K562 (cell line): ENCODE data around the gene CEP128. TPM values are rescaled to one million over a fixed set of nuclear protein-coding genes. Genes with fewer than 3 reads are reported as not detected.

Experiments used
- ATAC-seq: fragments of 200-7000 bp; cut with Tn5 transposase; 3 replicates; pipeline ENCODE4 v1.9.1; 2020; ENCODE audit warnings: moderate library complexity
- BruUV-seq: library from RNA; stranded (reverse); fragments of 400-500 nt; replicated peaks from 2 replicates; lab custom pipeline; 2021; lab: Mats Ljungman, UMichigan
- CTCF ChIA-PET: fragments of 300-600 bp; formaldehyde crosslinking; extraction: SDS; loops from one replicate; lab custom pipeline; 2021; ENCODE audit warnings: low intra/inter-chr PET ratio; lab: Yijun Ruan, JAX
- POLR2A ChIA-PET: fragments of 300-600, 350-650 bp; sonication (Branson Sonifier 250); formaldehyde crosslinking; extraction: SDS; loops from one replicate; lab custom pipeline; 2021; ENCODE audit warnings: antibody characterized with exemption, inconsistent platforms; lab: Yijun Ruan, JAX
- DNase-seq, 4 experiments: peaks; one replicate each; pipeline versions ENCODE4 v3.0.0 to v3.0.0-alpha.2; 2011 to 2018; ENCODE audit warnings: low spot score in 3 of 4, mixed read lengths in 3 of 4; ENCODE audit errors: extremely low read depth in 1 of 4
- FAIRE-seq: peaks from 2 replicates; lab custom pipeline; 2011; peaks lifted over from hg19 to GRCh38; lab: Jason Lieb, UNC
- H2AFZ ChIP-seq: 2 replicates; pipeline ENCODE4 v1.6.0; 2011; ENCODE audit warnings: low read depth, low read length, control low read depth, inconsistent platforms
- H3K27ac ChIP-seq: fragments of 200-600 bp; 3 replicates; pipeline ENCODE4 v1.8.0; 2011; ENCODE audit warnings: low read depth, mild to moderate bottlenecking, control low read depth, inconsistent platforms, low read length, moderate library complexity, mixed read lengths; ENCODE audit errors: extremely low read depth
- H3K27me3 ChIP-seq, 2 experiments: fragments of 300-600 bp in 1 of 2; 2 replicates in 1 of 2; 3 replicates in 1 of 2; pipeline versions ENCODE4 v1.6.0 to v1.8.0; 2011; ENCODE audit warnings: inconsistent platforms in 2 of 2, low read length in 2 of 2, mild to moderate bottlenecking in 1 of 2, mixed read lengths in 1 of 2, moderate library complexity in 1 of 2; ENCODE audit not compliant: control insufficient read depth in 2 of 2, insufficient read depth in 2 of 2
- H3K36me3 ChIP-seq: fragments of 300-600 bp; 3 replicates; pipeline ENCODE4 v1.8.0; 2011; ENCODE audit warnings: mild to moderate bottlenecking, low read length, inconsistent platforms; ENCODE audit not compliant: control insufficient read depth, insufficient read depth
- H3K4me1 ChIP-seq, 2 experiments: fragments of 200-600 bp in 1 of 2; replicated peaks in 1 of 2; 2 replicates in 1 of 2; 3 replicates in 1 of 2; pipeline versions ENCODE4 v1.5.1 to v1.8.0; 2011; ENCODE audit warnings: inconsistent platforms in 2 of 2, low read length in 2 of 2, mild to moderate bottlenecking in 1 of 2, mixed read lengths in 1 of 2, moderate library complexity in 1 of 2; ENCODE audit not compliant: control insufficient read depth in 2 of 2, insufficient read depth in 2 of 2
- H3K4me2 ChIP-seq: 2 replicates; pipeline ENCODE4 v1.6.1; 2011; ENCODE audit warnings: low read length, control low read depth, inconsistent platforms, mixed read lengths; ENCODE audit not compliant: insufficient read depth
- H3K4me3 ChIP-seq: fragments of 200-600 bp; sonication (generic), shearing (Covaris generic); 2 replicates; pipeline ENCODE4 v1.5.1; 2016; ENCODE audit warnings: control low read depth, inconsistent platforms
- H3K79me2 ChIP-seq: fragments of 200-600 bp; 3 replicates; pipeline ENCODE4 v1.8.0; 2011; ENCODE audit warnings: low read length, inconsistent platforms; ENCODE audit not compliant: control insufficient read depth, insufficient read depth
- H3K9ac ChIP-seq, 2 experiments: 2 replicates each; pipeline versions ENCODE4 v1.6.0 to v1.6.1; 2011; ENCODE audit warnings: low read depth in 2 of 2, low read length in 2 of 2, control low read depth in 1 of 2, inconsistent platforms in 1 of 2, mild to moderate bottlenecking in 1 of 2, mixed read lengths in 1 of 2; ENCODE audit not compliant: insufficient read depth in 1 of 2
- H3K9me1 ChIP-seq: one replicate; pipeline ENCODE4 v1.6.0; 2011; ENCODE audit warnings: inconsistent platforms, mild to moderate bottlenecking, low read length, moderate library complexity; ENCODE audit not compliant: control insufficient read depth, insufficient read depth
- H3K9me3 ChIP-seq: replicated peaks from 2 replicates; pipeline ENCODE4 v1.5.1; 2011; ENCODE audit warnings: low read depth, low read length, inconsistent platforms; ENCODE audit not compliant: control insufficient read depth, insufficient read depth
- H4K20me1 ChIP-seq: replicated peaks from 2 replicates; pipeline ENCODE4 v1.6.1; 2011; ENCODE audit warnings: low read length, inconsistent platforms, mixed read lengths; ENCODE audit not compliant: control insufficient read depth, insufficient read depth
- CCNT2 ChIP-seq: IDR thresholded peaks from 2 replicates; pipeline ENCODE4 v1.6.1; 2011; ENCODE audit warnings: borderline replicate concordance, low read depth, mild to moderate bottlenecking, moderate library complexity, mixed read lengths, low read length; ENCODE audit not compliant: insufficient read length; ENCODE audit errors: extremely low read depth
- DPF2 ChIP-seq: fragments of 450-650 bp; IDR thresholded peaks from 2 replicates; pipeline ENCODE4 v1.6.1; 2016
- ELF1 ChIP-seq: fragments of 200-800 bp; sonication (Bioruptor generic); IDR thresholded peaks from 2 replicates; pipeline ENCODE4 v1.6.1; 2016; ENCODE audit warnings: missing genetic modification characterization, missing compliant biosample characterization
- ESRRA ChIP-seq: fragments of 450-650 bp; IDR thresholded peaks from 2 replicates; pipeline ENCODE4 v1.6.1; 2014; ENCODE audit warnings: low read depth, mild to moderate bottlenecking, moderate library complexity, borderline replicate concordance
- ETV6 ChIP-seq, 3 experiments: fragments of 150-350 bp in 1 of 3; sonication (generic) in 1 of 3; formaldehyde crosslinking in 1 of 3; IDR thresholded peaks; 2 replicates each; pipeline versions ENCODE4 v1.6.1 to v1.8.0; 2014 to 2022; ENCODE audit warnings: borderline replicate concordance in 2 of 3, low read depth in 2 of 3, antibody characterized with exemption in 1 of 3, low read length in 1 of 3, mild to moderate bottlenecking in 1 of 3, missing genetic modification reagents in 1 of 3
- MAFF ChIP-seq: IDR thresholded peaks from 2 replicates; pipeline ENCODE4 v1.6.1; 2012; ENCODE audit warnings: low read length, improper control_type of control experiment
- NFATC3 ChIP-seq: fragments of 450-650 bp; IDR thresholded peaks from 2 replicates; pipeline ENCODE4 v1.6.1; 2017; ENCODE audit warnings: mild to moderate bottlenecking
- NR2C1 ChIP-seq, 2 experiments: fragments of 450-650 bp; IDR thresholded peaks; 2 replicates each; pipeline ENCODE4 v1.6.1; 2017; ENCODE audit warnings: mild to moderate bottlenecking in 2 of 2, antibody characterized with exemption in 1 of 2, inconsistent platforms in 1 of 2, missing compliant biosample characterization in 1 of 2, missing genetic modification characterization in 1 of 2
- PTTG1 ChIP-seq: fragments of 450-650 bp; IDR thresholded peaks from 2 replicates; pipeline ENCODE4 v1.6.1; 2016; ENCODE audit warnings: low read depth, mild to moderate bottlenecking, missing genetic modification characterization, missing compliant biosample characterization
- SMAD4 ChIP-seq: fragments of 250-450 bp; sonication (Bioruptor Pico); conservative IDR thresholded peaks from 2 replicates; pipeline ENCODE4 v1.8.0; 2021; ENCODE audit warnings: inconsistent platforms, mild to moderate bottlenecking, moderate library complexity
- SUPT5H ChIP-seq: fragments of 450-650 bp; IDR thresholded peaks from 2 replicates; pipeline ENCODE4 v1.6.1; 2016
- TBL1XR1 ChIP-seq, 2 experiments: IDR thresholded peaks; 2 replicates each; pipeline ENCODE4 v1.6.1; 2012; ENCODE audit warnings: improper control_type of control experiment in 2 of 2, low read length in 2 of 2, mild to moderate bottlenecking in 1 of 2
- TFAM ChIP-seq: fragments of 250-450 bp; sonication (Bioruptor Pico); conservative IDR thresholded peaks from 2 replicates; pipeline ENCODE4 v1.5.0; 2021; ENCODE audit warnings: mild to moderate bottlenecking, moderate library complexity
- THRA ChIP-seq: fragments of 450-650 bp; IDR thresholded peaks from 2 replicates; pipeline ENCODE4 v1.6.1; 2017; ENCODE audit warnings: mild to moderate bottlenecking, moderate library complexity
- WGBS: fragments of 100-300 bp; shearing (Covaris generic); methylation state at CpG from one replicate; pipeline ENCODE4 v1.1.6; 2016; ENCODE audit warnings: low coverage, mixed read lengths; ENCODE audit not compliant: insufficient coverage; ENCODE audit errors: missing lambda C conversion rate; 5-methylcytosine and 5-hydroxymethylcytosine counted together
- in situ Hi-C: fragments of 300-500 bp; cut with MboI; formaldehyde crosslinking; loops from 4 replicates; pipeline ENCODE4 v1.15.0; 2018; ENCODE audit warnings: inconsistent platforms, mixed read lengths
- intact Hi-C: fragments of 100-400 bp; cut with micrococcal nuclease; formaldehyde crosslinking; loops from 2 replicates; pipeline ENCODE4 v1.14.2; 2022
- polyA plus RNA-seq, 8 experiments: library from polyadenylated mRNA; depleted of rRNA in 4 of 8; stranded (reverse) in 5 of 8; unstranded in 3 of 8; fragments of >200 nt; fragmentation: Nextera tagmentation in 2 of 8; fragmentation: Illumina TruSeq in 1 of 8; extraction: Ambion mirVana in 2 of 8; extraction: Trizol in 1 of 8; gene quantifications; 2 replicates each; pipeline versions ENCODE4 v1.2.1 to v1.2.3, GENCODE V29; 2011 to 2014; ENCODE audit warnings: inconsistent platforms in 1 of 8, missing spikeins in 1 of 8
- total RNA-seq, 7 experiments: library from RNA; depleted of rRNA in 6 of 7; stranded (reverse); fragments of >200 nt in 6 of 7; fragmentation: Illumina TruSeq in 2 of 7; extraction: Trizol in 2 of 7; gene quantifications; 2 replicates each; pipeline versions ENCODE4 v1.2.1 to v1.2.3, GENCODE V29; 2011 to 2021; ENCODE audit warnings: low replicate concordance in 1 of 7

Gene CEP128
- total and polyA plus RNA-seq, 9 of the 15 experiments (the other 6 are each of a cell fraction or from before 2014, with no cell fraction given): 2.3 to 9.2 (median 4.6) TPM

- Histone ChIP-seq H3K36me3 (no peaks in the 10 kb centered on the region), H3K4me1 (no peaks in the 10 kb centered on the region), H3K27me3 (no peaks in the 10 kb centered on the region), H4K20me1 (no peaks in the 10 kb centered on the region), H3K79me2 (no peaks in the 10 kb centered on the region), H3K9ac (no peak overlapping the region), H3K9me1 (no peaks in the 10 kb centered on the region), H3K4me2 (no peak overlapping the region), H3K27ac (no peak overlapping the region), H3K4me3 (no peak overlapping the region), H3K9me3 (no peaks in the 10 kb centered on the region), H2AFZ (no peak overlapping the region)
- ATAC-seq: no peak
- in situ Hi-C loops: loop anchor here (25.0 kb wide), 1 partner anchor 1884 kb away; no protein-coding TSS in a partner anchor
- intact Hi-C loops: loop anchor here (10.0 kb wide), 1 partner anchor 791 kb away; no protein-coding TSS in a partner anchor
- no peak for DNase-seq
- BruUV-seq: no TSS peak
- 53% methylated on average over 4 of the region's 4 CpGs for WGBS
- no peak for TF ChIP-seq ESRRA
- TF ChIP-seq CCNT2: no peak
- no peak for TF ChIP-seq TFAM
- TF ChIP-seq NFATC3: no peak
- TF ChIP-seq TBL1XR1 (IDR thresholded peaks at IDR 0.05; ENCODE audit: low read length in 2 of 2): no peak
- TF ChIP-seq ETV6 (IDR thresholded peaks at IDR 0.05; ENCODE audit: borderline replicate concordance in 1 of 2, low read depth in 2 of 2, low read length in 1 of 2): no peak
- no peak for TF ChIP-seq ETV6 (CRISPR knock-in tag; IDR thresholded peaks at IDR 0.05; ENCODE audit: borderline replicate concordance)
- no peak for TF ChIP-seq SMAD4
- no peak for TF ChIP-seq NR2C1 (IDR thresholded peaks at IDR 0.05)
- no peak for TF ChIP-seq NR2C1 (tag; IDR thresholded peaks at IDR 0.05)
- no peak for TF ChIP-seq MAFF
- no peak for TF ChIP-seq SUPT5H
- TF ChIP-seq DPF2: no peak
- no peak for TF ChIP-seq PTTG1 (tag)
- TF ChIP-seq ELF1: no peak
- no peak for TF ChIP-seq THRA
- ChIA-PET POLR2A (no interaction called here), CTCF (no interaction called here)
- FAIRE-seq: no peak
Measured at GRCh38 chr14:80845856-80846255, 95.7 kb downstream of the CEP128 start.
